GM13977 (cell line): ENCODE measurements around the gene RSAD2.

Experiments used
- DNase-seq: peaks from one replicate; pipeline ENCODE4 v3.0.0; 2012; ENCODE audit warnings: low spot score
- in situ Hi-C: fragments of 300-500 bp; cut with MboI; formaldehyde crosslinking; loops from one replicate; pipeline ENCODE4 v1.12.0; 2022; ENCODE audit warnings: low sequenced_read_pairs, low pct_unique_long_range_greater_than_20kb, mixed read lengths, inconsistent platforms; ENCODE audit not compliant: unreplicated experiment
- TF ChIP-seq, protein P1 (sequence below): IDR thresholded peaks from 2 replicates; pipeline ENCODE4 v1.5.1; 2012; ENCODE audit warnings: mild to moderate bottlenecking, control low read depth; ENCODE audit not compliant: insufficient read depth; ENCODE audit errors: extremely low read depth, missing control alignments

Gene RSAD2

GRCh38 chr2:6909431-6910385 is 32.1 kb downstream of the RSAD2 start:
- DNase-seq, result peak; percentile 54
- in situ Hi-C loops, result no loop called here
- TF ChIP-seq, protein P1, sequence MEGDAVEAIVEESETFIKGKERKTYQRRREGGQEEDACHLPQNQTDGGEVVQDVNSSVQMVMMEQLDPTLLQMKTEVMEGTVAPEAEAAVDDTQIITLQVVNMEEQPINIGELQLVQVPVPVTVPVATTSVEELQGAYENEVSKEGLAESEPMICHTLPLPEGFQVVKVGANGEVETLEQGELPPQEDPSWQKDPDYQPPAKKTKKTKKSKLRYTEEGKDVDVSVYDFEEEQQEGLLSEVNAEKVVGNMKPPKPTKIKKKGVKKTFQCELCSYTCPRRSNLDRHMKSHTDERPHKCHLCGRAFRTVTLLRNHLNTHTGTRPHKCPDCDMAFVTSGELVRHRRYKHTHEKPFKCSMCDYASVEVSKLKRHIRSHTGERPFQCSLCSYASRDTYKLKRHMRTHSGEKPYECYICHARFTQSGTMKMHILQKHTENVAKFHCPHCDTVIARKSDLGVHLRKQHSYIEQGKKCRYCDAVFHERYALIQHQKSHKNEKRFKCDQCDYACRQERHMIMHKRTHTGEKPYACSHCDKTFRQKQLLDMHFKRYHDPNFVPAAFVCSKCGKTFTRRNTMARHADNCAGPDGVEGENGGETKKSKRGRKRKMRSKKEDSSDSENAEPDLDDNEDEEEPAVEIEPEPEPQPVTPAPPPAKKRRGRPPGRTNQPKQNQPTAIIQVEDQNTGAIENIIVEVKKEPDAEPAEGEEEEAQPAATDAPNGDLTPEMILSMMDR, result no peak

GRCh38 chr2:6911721-6912120 is 34.1 kb downstream of the RSAD2 start:
- in situ Hi-C loops, result no loop called here
- TF ChIP-seq, protein P1, result no peak
- DNase-seq, result no peak

GRCh38 chr2:6913415-6914157 is 36.0 kb downstream of the RSAD2 start:
- no peak for DNase-seq
- TF ChIP-seq, protein P1, result no peak
- in situ Hi-C loops, result no loop called here

- DNase-seq, result no peak
- TF ChIP-seq, protein P1, result no peak
- in situ Hi-C loops, result no loop called here
Measured at GRCh38 chr2:6914828-6915227, 37.3 kb downstream of the RSAD2 start.

DNA sequence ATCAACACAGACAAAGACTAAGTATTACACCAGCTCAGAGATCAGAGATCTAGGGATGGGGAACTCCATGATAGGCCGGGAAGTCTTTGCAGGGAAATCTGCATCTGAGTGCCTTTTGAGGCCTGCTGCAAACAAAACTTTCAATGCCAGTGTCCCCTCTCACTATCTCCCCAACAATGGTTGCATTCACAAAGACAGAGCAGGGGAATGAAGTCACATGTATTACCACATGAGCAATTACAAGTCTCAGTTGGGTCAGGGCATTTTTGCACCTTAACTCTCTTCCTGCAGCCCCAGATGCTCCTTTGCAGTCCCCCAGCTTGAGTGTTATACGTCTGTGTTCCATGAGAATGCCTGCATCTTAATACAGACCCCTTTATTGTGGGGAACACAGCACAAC is 37.8 kb downstream of the RSAD2 start:
- in situ Hi-C loops, result no loop called here
- DNase-seq, result no peak
- TF ChIP-seq, protein P1, result no peak

DNA sequence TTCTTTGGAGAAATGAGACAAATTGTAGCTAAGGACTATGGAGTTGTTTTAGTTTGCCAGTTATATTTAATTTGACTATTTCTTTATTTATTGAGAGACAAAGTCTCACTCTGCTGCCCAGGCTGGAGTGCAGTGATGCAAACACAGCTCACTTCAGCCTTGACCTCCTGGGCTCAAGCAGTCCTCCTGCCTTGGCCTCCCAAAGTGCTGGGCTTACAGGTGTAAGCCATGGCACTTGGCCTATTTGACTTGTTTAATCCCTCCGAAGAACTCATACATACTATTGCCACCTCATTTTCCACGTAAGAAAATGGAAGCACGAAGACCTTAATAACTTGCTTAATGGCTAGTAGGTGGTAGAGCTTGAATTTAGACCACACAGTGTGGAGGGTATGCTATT is 38.6 kb downstream of the RSAD2 start:
- in situ Hi-C loops, result no loop called here
- no peak for DNase-seq
- TF ChIP-seq, protein P1, result no peak
